ENCODE measurements around the gene SIX6.

Gene SIX6

DNA sequence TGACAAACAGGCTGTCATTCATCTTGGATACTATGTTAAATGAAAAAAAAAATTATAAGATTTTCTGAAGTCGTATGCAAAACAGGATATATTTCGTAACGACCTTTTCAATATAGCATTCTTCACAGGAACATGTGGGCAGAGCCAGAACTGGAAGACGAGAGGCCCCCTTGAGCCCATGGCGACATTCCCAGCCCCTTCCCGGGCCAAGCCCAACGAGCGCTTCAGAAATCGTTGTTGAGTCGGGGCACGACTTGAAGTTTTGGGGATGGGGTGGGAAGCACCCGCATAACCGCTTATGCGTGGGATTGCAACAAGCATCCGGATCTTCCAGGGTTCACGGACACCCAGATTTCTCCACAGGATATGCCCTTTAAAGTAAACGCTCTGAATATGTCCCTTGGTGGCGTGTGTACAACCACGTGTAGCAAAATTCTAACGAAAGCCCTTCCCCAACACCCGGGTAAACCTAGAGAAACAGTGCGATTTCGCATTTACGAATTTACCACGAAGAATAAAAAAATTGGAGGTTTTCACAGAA is 23.8 kb upstream of the SIX6 start:
- TF ChIP-seq CSDC2 (CRISPR knock-in tag; IDR thresholded peaks at IDR 0.05), result no peak
- peak; percentile 21 for ATAC-seq

DNA sequence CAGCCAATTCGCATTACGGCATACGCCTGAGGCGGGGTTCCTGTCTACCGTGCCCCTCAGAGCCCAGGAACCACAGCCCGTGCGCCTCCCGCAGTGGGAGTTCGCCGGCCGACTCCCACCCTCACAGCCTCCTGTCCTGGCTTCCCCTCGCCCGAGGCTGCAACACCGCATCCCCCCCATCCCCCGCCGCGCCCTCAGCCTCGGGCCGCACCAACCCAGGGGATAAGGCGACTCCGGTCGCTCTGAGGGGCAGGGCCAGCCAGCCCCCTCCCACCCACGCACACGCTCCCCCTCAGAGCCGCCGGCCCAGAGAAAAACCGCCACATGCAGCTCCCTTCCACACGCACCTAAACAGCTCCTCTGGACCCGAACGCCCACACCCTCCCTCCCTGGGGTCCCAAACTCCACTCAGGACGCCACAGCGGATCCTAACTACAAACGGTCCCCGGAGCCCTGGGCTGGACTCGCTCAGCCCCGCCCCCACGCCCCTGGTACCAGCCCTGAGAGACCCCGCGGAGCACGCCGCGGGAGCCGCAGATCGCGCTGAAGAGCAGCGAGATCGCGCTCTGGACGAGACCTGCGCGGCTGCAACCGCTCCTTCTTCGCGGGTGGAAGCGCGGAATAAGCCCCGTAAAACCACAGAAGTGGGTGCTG is 23.2 kb upstream of the SIX6 start, which contains the start of gene C14orf39:
Gene C14orf39 (minus strand): TSS at position 466 of the 654 bp plus-strand sequence. CDS start 985 bp downstream, outside the sequence.
- ATAC-seq, result peak; percentile 95
- TF ChIP-seq ARNTL (CRISPR knock-in tag; IDR thresholded peaks at IDR 0.05; ENCODE audit: borderline replicate concordance, low read depth), result no peak
- no peak for TF ChIP-seq TCF4 (CRISPR knock-in tag; IDR thresholded peaks at IDR 0.05; ENCODE audit: borderline replicate concordance)
- no peak for TF ChIP-seq ESRRG (CRISPR knock-in tag; IDR thresholded peaks at IDR 0.05)
- TF ChIP-seq ZNF70 (CRISPR knock-in tag; IDR thresholded peaks at IDR 0.05), result no peak
- TF ChIP-seq TOX (CRISPR knock-in tag; IDR thresholded peaks at IDR 0.05; ENCODE audit: borderline replicate concordance), result no peak
- TF ChIP-seq BACH2 (CRISPR knock-in tag; IDR thresholded peaks at IDR 0.05; ENCODE audit: borderline replicate concordance), result no peak
- no peak for TF ChIP-seq OSR1 (CRISPR knock-in tag; IDR thresholded peaks at IDR 0.05)
- TF ChIP-seq GLIS3 (CRISPR knock-in tag; IDR thresholded peaks at IDR 0.05), result no peak

DNA sequence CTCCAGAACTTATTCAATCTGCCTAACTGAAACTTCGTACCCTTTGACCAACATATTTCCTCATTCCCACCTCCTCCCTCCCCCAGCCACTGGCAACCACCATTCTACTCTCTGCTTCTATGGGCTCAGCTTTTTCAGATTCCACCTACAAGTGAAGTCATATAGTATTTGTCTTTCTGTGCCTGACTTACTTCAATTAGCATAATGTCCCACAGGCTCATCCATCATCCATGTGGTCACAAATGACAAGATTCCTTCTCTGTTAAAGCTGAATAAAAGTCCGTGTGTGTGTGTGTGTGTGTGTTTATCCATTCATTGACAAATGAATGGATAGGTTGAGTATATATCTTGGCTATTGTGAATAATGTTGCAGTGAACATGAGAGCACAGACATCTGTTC is 21.7 kb upstream of the SIX6 start:
- ATAC-seq, result no peak
- TF ChIP-seq BACH2 (CRISPR knock-in tag; IDR thresholded peaks at IDR 0.05; ENCODE audit: borderline replicate concordance) (no peak), ZNF70 (CRISPR knock-in tag; IDR thresholded peaks at IDR 0.05) (no peak), ESRRG (CRISPR knock-in tag; IDR thresholded peaks at IDR 0.05) (no peak), ISL1 (CRISPR knock-in tag; IDR thresholded peaks at IDR 0.05) (no peak), SNAI2 (CRISPR knock-in tag; IDR thresholded peaks at IDR 0.05) (no peak), RARB (CRISPR knock-in tag; IDR thresholded peaks at IDR 0.05) (no peak), ARNTL (CRISPR knock-in tag; IDR thresholded peaks at IDR 0.05; ENCODE audit: borderline replicate concordance, low read depth) (no peak), PPARA (CRISPR knock-in tag; IDR thresholded peaks at IDR 0.05; ENCODE audit: borderline replicate concordance) (no peak), ZFP3 (CRISPR knock-in tag; IDR thresholded peaks at IDR 0.05) (no peak), ZFP30 (CRISPR knock-in tag; IDR thresholded peaks at IDR 0.05) (no peak), ZC3H10 (CRISPR knock-in tag; IDR thresholded peaks at IDR 0.05) (no peak), TOX (CRISPR knock-in tag; IDR thresholded peaks at IDR 0.05; ENCODE audit: borderline replicate concordance) (no peak), OSR1 (CRISPR knock-in tag; IDR thresholded peaks at IDR 0.05) (no peak), ZNF565 (CRISPR knock-in tag; conservative IDR thresholded peaks at IDR 0.05; ENCODE audit: low read depth) (no peak), GLIS3 (CRISPR knock-in tag; IDR thresholded peaks at IDR 0.05) (no peak)
- TF ChIP-seq, protein P1, sequence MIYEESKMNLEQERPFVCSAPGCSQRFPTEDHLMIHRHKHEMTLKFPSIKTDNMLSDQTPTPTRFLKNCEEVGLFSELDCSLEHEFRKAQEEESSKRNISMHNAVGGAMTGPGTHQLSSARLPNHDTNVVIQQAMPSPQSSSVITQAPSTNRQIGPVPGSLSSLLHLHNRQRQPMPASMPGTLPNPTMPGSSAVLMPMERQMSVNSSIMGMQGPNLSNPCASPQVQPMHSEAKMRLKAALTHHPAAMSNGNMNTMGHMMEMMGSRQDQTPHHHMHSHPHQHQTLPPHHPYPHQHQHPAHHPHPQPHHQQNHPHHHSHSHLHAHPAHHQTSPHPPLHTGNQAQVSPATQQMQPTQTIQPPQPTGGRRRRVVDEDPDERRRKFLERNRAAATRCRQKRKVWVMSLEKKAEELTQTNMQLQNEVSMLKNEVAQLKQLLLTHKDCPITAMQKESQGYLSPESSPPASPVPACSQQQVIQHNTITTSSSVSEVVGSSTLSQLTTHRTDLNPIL (CRISPR knock-in tag; IDR thresholded peaks at IDR 0.05; ENCODE audit: low read depth), result no peak
- TF ChIP-seq, protein P2, sequence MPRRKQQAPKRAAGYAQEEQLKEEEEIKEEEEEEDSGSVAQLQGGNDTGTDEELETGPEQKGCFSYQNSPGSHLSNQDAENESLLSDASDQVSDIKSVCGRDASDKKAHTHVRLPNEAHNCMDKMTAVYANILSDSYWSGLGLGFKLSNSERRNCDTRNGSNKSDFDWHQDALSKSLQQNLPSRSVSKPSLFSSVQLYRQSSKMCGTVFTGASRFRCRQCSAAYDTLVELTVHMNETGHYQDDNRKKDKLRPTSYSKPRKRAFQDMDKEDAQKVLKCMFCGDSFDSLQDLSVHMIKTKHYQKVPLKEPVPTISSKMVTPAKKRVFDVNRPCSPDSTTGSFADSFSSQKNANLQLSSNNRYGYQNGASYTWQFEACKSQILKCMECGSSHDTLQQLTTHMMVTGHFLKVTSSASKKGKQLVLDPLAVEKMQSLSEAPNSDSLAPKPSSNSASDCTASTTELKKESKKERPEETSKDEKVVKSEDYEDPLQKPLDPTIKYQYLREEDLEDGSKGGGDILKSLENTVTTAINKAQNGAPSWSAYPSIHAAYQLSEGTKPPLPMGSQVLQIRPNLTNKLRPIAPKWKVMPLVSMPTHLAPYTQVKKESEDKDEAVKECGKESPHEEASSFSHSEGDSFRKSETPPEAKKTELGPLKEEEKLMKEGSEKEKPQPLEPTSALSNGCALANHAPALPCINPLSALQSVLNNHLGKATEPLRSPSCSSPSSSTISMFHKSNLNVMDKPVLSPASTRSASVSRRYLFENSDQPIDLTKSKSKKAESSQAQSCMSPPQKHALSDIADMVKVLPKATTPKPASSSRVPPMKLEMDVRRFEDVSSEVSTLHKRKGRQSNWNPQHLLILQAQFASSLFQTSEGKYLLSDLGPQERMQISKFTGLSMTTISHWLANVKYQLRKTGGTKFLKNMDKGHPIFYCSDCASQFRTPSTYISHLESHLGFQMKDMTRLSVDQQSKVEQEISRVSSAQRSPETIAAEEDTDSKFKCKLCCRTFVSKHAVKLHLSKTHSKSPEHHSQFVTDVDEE (CRISPR knock-in tag; IDR thresholded peaks at IDR 0.05), result no peak
- TF ChIP-seq, protein P3, sequence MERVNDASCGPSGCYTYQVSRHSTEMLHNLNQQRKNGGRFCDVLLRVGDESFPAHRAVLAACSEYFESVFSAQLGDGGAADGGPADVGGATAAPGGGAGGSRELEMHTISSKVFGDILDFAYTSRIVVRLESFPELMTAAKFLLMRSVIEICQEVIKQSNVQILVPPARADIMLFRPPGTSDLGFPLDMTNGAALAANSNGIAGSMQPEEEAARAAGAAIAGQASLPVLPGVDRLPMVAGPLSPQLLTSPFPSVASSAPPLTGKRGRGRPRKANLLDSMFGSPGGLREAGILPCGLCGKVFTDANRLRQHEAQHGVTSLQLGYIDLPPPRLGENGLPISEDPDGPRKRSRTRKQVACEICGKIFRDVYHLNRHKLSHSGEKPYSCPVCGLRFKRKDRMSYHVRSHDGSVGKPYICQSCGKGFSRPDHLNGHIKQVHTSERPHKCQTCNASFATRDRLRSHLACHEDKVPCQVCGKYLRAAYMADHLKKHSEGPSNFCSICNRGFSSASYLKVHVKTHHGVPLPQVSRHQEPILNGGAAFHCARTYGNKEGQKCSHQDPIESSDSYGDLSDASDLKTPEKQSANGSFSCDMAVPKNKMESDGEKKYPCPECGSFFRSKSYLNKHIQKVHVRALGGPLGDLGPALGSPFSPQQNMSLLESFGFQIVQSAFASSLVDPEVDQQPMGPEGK (CRISPR knock-in tag; IDR thresholded peaks at IDR 0.05; ENCODE audit: borderline replicate concordance), result no peak
- TF ChIP-seq, protein P4, sequence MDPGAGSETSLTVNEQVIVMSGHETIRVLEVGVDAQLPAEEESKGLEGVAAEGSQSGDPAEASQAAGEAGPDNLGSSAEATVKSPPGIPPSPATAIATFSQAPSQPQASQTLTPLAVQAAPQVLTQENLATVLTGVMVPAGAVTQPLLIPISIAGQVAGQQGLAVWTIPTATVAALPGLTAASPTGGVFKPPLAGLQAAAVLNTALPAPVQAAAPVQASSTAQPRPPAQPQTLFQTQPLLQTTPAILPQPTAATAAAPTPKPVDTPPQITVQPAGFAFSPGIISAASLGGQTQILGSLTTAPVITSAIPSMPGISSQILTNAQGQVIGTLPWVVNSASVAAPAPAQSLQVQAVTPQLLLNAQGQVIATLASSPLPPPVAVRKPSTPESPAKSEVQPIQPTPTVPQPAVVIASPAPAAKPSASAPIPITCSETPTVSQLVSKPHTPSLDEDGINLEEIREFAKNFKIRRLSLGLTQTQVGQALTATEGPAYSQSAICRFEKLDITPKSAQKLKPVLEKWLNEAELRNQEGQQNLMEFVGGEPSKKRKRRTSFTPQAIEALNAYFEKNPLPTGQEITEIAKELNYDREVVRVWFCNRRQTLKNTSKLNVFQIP (CRISPR knock-in tag; IDR thresholded peaks at IDR 0.05; ENCODE audit: borderline replicate concordance, low read depth), result no peak

Data from SK-N-SH treated with all-trans-retinoic acid at 6 μM for 48 hours (cell line).